GM12878 (cell line): ENCODE data around the gene MPEG1. TPM values are rescaled to one million over a fixed set of nuclear protein-coding genes. Genes with fewer than 3 reads are reported as not detected.

ENCODE experiments used
- ATAC-seq: fragments of 200-7000 bp; cut with Tn5 transposase; 3 replicates; pipeline ENCODE4 v1.9.1; 2020; ENCODE audit warnings: mild to moderate bottlenecking, moderate library complexity
- BruUV-seq: library from RNA; stranded (reverse); fragments of 400-500 nt; replicated peaks from 2 replicates; lab custom pipeline; 2021; lab: Mats Ljungman, UMichigan
- CTCF ChIA-PET: fragments of 300-600 bp; sonication (Branson Sonifier 250); formaldehyde crosslinking; extraction: SDS; loops from one replicate; lab custom pipeline; 2021; ENCODE audit warnings: inconsistent platforms; lab: Yijun Ruan, JAX
- POLR2A ChIA-PET: fragments of 350-600 bp; formaldehyde crosslinking; extraction: SDS; loops from one replicate; lab custom pipeline; 2021; ENCODE audit warnings: inconsistent platforms; lab: Charles Lee
- RAD21 ChIA-PET: fragments of 300-600 bp; sonication (Branson Sonifier 250); formaldehyde crosslinking; loops from one replicate; lab custom pipeline; 2023; ENCODE audit warnings: antibody characterized with exemption; ENCODE audit not compliant: unreplicated experiment; lab: Charles Lee
- SMC1A ChIA-PET: fragments of 300-600 bp; sonication (Branson Sonifier 250); formaldehyde crosslinking; loops from one replicate; lab custom pipeline; 2023; ENCODE audit not compliant: unreplicated experiment, uncharacterized antibody; lab: Charles Lee
- DNase-seq: peaks from one replicate; pipeline ENCODE4 v3.0.0-alpha.2; 2011; ENCODE audit warnings: low read depth, low spot score
- FAIRE-seq: peaks from 3 replicates; lab custom pipeline; 2011; peaks lifted over from hg19 to GRCh38; lab: Jason Lieb, UNC
- H2AFZ ChIP-seq: 2 replicates; pipeline ENCODE4 v1.6.0; 2011; ENCODE audit warnings: low read depth, low read length, control low read depth; ENCODE audit not compliant: control insufficient read depth
- H3K27ac ChIP-seq: 2 replicates; pipeline ENCODE4 v1.5.1; 2011; ENCODE audit warnings: control low read depth; ENCODE audit not compliant: control insufficient read depth, insufficient read depth
- H3K27me3 ChIP-seq, 2 experiments: replicated peaks in 1 of 2; 2 replicates each; pipeline versions ENCODE4 v1.6.0 to v1.6.1; 2011; ENCODE audit warnings: low read length in 1 of 2; ENCODE audit not compliant: control insufficient read depth in 2 of 2, insufficient read depth in 2 of 2
- H3K36me3 ChIP-seq, 2 experiments: 2 replicates each; pipeline ENCODE4 v1.5.1; 2011; ENCODE audit warnings: low read length in 1 of 2; ENCODE audit not compliant: control insufficient read depth in 2 of 2, insufficient read depth in 2 of 2
- H3K4me1 ChIP-seq: 2 replicates; pipeline ENCODE4 v1.6.1; 2011; ENCODE audit warnings: mild to moderate bottlenecking, low read length, moderate library complexity, mixed read lengths; ENCODE audit not compliant: control insufficient read depth, insufficient read depth
- H3K4me2 ChIP-seq: 2 replicates; pipeline ENCODE4 v1.6.0; 2011; ENCODE audit warnings: control low read depth; ENCODE audit not compliant: control insufficient read depth, insufficient read depth
- H3K4me3 ChIP-seq: fragments of 200-600 bp; sonication (generic); 2 replicates; pipeline ENCODE4 v1.5.1; 2016
- H3K79me2 ChIP-seq: 2 replicates; pipeline ENCODE4 v1.6.0; 2011; ENCODE audit warnings: low read length; ENCODE audit not compliant: control insufficient read depth, insufficient read depth
- H3K9ac ChIP-seq: 2 replicates; pipeline ENCODE4 v1.8.0; 2011; ENCODE audit warnings: low read length, control low read depth, mixed read lengths; ENCODE audit not compliant: control insufficient read depth, insufficient read depth
- H3K9me3 ChIP-seq: replicated peaks from 3 replicates; pipeline ENCODE4 v1.5.1; 2011; ENCODE audit warnings: mild to moderate bottlenecking, low read length; ENCODE audit not compliant: control insufficient read depth, insufficient read depth
- H4K20me1 ChIP-seq: 2 replicates; pipeline ENCODE4 v1.6.0; 2011; ENCODE audit not compliant: control insufficient read depth, insufficient read depth
- ATF3 ChIP-seq: IDR thresholded peaks from 2 replicates; pipeline ENCODE4 v1.6.1; 2011; ENCODE audit warnings: low read depth, mild to moderate bottlenecking, low read length, moderate library complexity, borderline replicate concordance; ENCODE audit errors: extremely low read depth
- CUX1 ChIP-seq: IDR thresholded peaks from 2 replicates; pipeline ENCODE4 v1.6.1; 2012; ENCODE audit warnings: improper control_type of control experiment, low read depth, low read length; ENCODE audit not compliant: insufficient replicate concordance
- E4F1 ChIP-seq: fragments of 450-650 bp; IDR thresholded peaks from 2 replicates; pipeline ENCODE4 v1.6.1; 2018; ENCODE audit warnings: borderline replicate concordance, mild to moderate bottlenecking; ENCODE audit not compliant: partially characterized antibody
- GATAD2B ChIP-seq: fragments of 450-650 bp; conservative IDR thresholded peaks from 2 replicates; pipeline ENCODE4 v1.6.1; 2017; ENCODE audit warnings: low read depth, mild to moderate bottlenecking, moderate library complexity
- HDGF ChIP-seq: fragments of 450-650 bp; IDR thresholded peaks from 2 replicates; pipeline ENCODE4 v1.6.1; 2016; ENCODE audit warnings: antibody characterized with exemption
- SPI1 ChIP-seq: IDR thresholded peaks from 2 replicates; pipeline ENCODE4 v1.6.1; 2011; ENCODE audit warnings: low read depth, mild to moderate bottlenecking, low read length, moderate library complexity, borderline replicate concordance; ENCODE audit not compliant: insufficient read depth
- TCF7 ChIP-seq: IDR thresholded peaks from 2 replicates; pipeline ENCODE4 v1.6.1; 2014; ENCODE audit warnings: antibody characterized with exemption, borderline replicate concordance
- ZNF207 ChIP-seq: fragments of 450-650 bp; IDR thresholded peaks from 2 replicates; pipeline ENCODE4 v1.6.1; 2014; ENCODE audit warnings: antibody characterized with exemption, mild to moderate bottlenecking, borderline replicate concordance
- WGBS: methylation state at CpG from one replicate; pipeline ENCODE4 v1.1.6; 2016; ENCODE audit warnings: low lambda C conversion rate; ENCODE audit not compliant: insufficient replicate concordance, insufficient coverage; ENCODE audit errors: missing lambda C conversion rate; 5-methylcytosine and 5-hydroxymethylcytosine counted together
- in situ Hi-C: fragments of 300-500 bp; cut with MboI; formaldehyde crosslinking; loops from 9 replicates; pipeline ENCODE4 v1.14.3; 2018; ENCODE audit warnings: mixed read lengths
- intact Hi-C: fragments of 100-400 bp; cut with micrococcal nuclease; formaldehyde crosslinking; loops from one replicate; pipeline ENCODE4 v1.14.2; 2022; ENCODE audit not compliant: unreplicated experiment
- polyA plus RNA-seq, 11 experiments: library from polyadenylated mRNA; depleted of rRNA in 4 of 11; unstranded in 6 of 11; stranded (reverse) in 5 of 11; fragments of >200 nt; fragmentation: Nextera tagmentation in 4 of 11; fragmentation: Illumina TruSeq in 1 of 11; extraction: Ambion mirVana in 4 of 11; extraction: Trizol in 1 of 11; gene quantifications; 1 replicate in 1 of 11; 2 replicates in 10 of 11; pipeline versions ENCODE4 v1.2.1 to v1.2.3, GENCODE V29; 2011 to 2016; ENCODE audit warnings: inconsistent platforms in 2 of 11, missing spikeins in 2 of 11, low read depth in 1 of 11
- total RNA-seq, 4 experiments: library from RNA; depleted of rRNA in 3 of 4; stranded (reverse); fragments of >200 nt in 3 of 4; fragmentation: Illumina TruSeq in 1 of 4; extraction: Trizol in 1 of 4; gene quantifications; 2 replicates each; pipeline versions ENCODE4 v1.2.1 to v1.2.3, GENCODE V29; 2013 to 2021
- TF ChIP-seq, protein P1 (sequence below): fragments of 450-650 bp; IDR thresholded peaks from 2 replicates; pipeline ENCODE4 v1.6.1; 2016; ENCODE audit warnings: mild to moderate bottlenecking
- TF ChIP-seq, protein P2 (sequence below): fragments of 150-350 bp; IDR thresholded peaks from 2 replicates; pipeline ENCODE4 v1.6.1; 2014; ENCODE audit warnings: mild to moderate bottlenecking, low read depth, low read length

Gene MPEG1
- total and polyA plus RNA-seq, 10 of the 15 experiments (the other 5 are each of a cell fraction or from before 2014, with no cell fraction given), result 1.3 to 15.6 (median 11.7) TPM; not detected in 1

DNA sequence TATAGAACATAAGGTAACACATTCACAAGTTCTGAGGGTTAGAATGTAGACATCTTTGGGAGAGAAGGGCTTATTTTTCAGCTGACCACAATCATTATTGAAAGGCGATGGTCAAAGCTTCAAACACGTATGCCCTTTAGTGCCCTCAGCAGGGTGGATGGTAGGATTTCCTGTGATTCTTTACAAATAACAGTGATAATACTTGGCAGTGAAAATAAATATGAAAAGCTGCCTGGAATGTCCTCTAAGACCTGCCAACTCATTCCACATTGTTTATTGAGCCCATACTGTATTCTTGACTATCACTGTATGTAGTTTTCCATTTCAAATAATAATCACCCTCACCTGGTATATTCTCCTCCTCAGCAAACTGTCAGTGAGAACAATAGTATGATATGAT is 13.7 kb upstream of the MPEG1 start:
- intact Hi-C loops, result no loop called here
- Histone ChIP-seq H2AFZ (no peak overlapping the region), H3K36me3 (no peaks in the 10 kb centered on the region), H3K27me3 (no peaks in the 10 kb centered on the region), H4K20me1 (no peaks in the 10 kb centered on the region), H3K4me1 (peaks cover 30% of the 10 kb centered on the region), H3K9me3 (no peaks in the 10 kb centered on the region; the same call in 2 of the 3 replicates), H3K27ac (no peak overlapping the region), H3K4me2 (no peak overlapping the region), H3K9ac (no peak overlapping the region), H3K79me2 (no peaks in the 10 kb centered on the region), H3K4me3 (no peak overlapping the region)
- ChIA-PET POLR2A (no interaction called here), RAD21 (no interaction called here), SMC1A (no interaction called here), CTCF (interaction anchor here (0.8 kb wide), 1 partner anchor 44 kb away, joined by 3 read pairs; no protein-coding TSS in a partner anchor)
- no peak for ATAC-seq
- FAIRE-seq, result no peak
- no peak for DNase-seq
- WGBS, result 100% methylated on average over 2 of the region's 2 CpGs
- in situ Hi-C loops, result no loop called here
- BruUV-seq, result no TSS peak
- TF ChIP-seq, protein P1, sequence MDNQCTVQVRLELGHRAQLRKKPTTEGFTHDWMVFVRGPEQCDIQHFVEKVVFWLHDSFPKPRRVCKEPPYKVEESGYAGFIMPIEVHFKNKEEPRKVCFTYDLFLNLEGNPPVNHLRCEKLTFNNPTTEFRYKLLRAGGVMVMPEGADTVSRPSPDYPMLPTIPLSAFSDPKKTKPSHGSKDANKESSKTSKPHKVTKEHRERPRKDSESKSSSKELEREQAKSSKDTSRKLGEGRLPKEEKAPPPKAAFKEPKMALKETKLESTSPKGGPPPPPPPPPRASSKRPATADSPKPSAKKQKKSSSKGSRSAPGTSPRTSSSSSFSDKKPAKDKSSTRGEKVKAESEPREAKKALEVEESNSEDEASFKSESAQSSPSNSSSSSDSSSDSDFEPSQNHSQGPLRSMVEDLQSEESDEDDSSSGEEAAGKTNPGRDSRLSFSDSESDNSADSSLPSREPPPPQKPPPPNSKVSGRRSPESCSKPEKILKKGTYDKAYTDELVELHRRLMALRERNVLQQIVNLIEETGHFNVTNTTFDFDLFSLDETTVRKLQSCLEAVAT, result no peak
- TF ChIP-seq TCF7 (no peak), SPI1 (no peak), ATF3 (no peak), ZNF207 (no peak), HDGF (no peak), CUX1 (no peak), GATAD2B (no peak), E4F1 (no peak)
- TF ChIP-seq, protein P2, sequence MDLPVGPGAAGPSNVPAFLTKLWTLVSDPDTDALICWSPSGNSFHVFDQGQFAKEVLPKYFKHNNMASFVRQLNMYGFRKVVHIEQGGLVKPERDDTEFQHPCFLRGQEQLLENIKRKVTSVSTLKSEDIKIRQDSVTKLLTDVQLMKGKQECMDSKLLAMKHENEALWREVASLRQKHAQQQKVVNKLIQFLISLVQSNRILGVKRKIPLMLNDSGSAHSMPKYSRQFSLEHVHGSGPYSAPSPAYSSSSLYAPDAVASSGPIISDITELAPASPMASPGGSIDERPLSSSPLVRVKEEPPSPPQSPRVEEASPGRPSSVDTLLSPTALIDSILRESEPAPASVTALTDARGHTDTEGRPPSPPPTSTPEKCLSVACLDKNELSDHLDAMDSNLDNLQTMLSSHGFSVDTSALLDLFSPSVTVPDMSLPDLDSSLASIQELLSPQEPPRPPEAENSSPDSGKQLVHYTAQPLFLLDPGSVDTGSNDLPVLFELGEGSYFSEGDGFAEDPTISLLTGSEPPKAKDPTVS, result no peak
